Measurements from ENCODE around the gene FMO3.

The FMO3 gene

GRCh38 chr1:171090604-171091003, at the start of gene FMO3:
TSS of gene FMO3 (plus strand) at chr1:171090905. CDS start at chr1:171092659, 1,754 bp downstream.
- no peak for DNase-seq (ENCODE audit: low spot score)

GRCh38 chr1:171048014-171048413, 42.7 kb upstream of the FMO3 start:
- DNase-seq (ENCODE audit: low spot score): no peak

- no peak for DNase-seq (ENCODE audit: low spot score)
Observed at GRCh38 chr1:171052977-171053376, 37.7 kb upstream of the FMO3 start.

DNA sequence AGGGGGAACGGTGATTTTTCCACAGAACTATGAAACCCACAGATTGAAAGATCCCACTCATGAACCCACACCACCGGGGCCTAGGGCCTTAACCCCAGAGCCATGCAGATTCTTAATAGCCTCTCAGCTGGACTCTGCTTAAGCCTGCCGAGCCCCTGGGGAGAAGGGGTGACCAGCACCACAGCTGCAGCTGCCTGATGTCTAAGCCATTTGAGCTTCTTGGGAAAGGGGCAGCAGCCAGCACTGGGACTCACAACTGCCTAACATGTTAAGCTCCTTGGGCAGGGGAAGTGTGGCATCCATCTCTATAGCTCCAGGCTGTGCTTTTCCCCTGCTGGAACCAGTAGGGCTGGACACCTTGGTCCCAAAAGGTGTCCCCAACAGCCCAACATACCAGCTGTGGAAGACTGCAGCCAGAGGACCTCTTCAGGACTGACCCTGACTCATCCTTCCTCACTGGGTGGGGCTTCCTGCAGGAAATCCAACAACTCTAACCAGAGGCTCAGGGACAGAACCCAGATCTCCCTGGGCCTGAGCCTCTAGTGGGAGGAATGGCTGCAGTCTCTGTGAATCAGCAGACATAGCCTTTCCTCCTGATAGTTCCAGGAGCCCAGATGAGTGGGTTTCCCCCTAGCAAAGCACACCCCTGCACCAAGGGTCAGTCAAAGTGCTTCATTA, 34.6 kb upstream of the FMO3 start:
- DNase-seq (ENCODE audit: low spot score): no peak

GRCh38 chr1:171061425-171062143, 29.1 kb upstream of the FMO3 start:
- no peak for DNase-seq (ENCODE audit: low spot score)

- DNase-seq (ENCODE audit: low spot score): no peak
Observed at GRCh38 chr1:171062902-171063301, 27.8 kb upstream of the FMO3 start.

GRCh38 chr1:171075041-171075440, 15.7 kb upstream of the FMO3 start:
- DNase-seq (ENCODE audit: low spot score): no peak

DNA sequence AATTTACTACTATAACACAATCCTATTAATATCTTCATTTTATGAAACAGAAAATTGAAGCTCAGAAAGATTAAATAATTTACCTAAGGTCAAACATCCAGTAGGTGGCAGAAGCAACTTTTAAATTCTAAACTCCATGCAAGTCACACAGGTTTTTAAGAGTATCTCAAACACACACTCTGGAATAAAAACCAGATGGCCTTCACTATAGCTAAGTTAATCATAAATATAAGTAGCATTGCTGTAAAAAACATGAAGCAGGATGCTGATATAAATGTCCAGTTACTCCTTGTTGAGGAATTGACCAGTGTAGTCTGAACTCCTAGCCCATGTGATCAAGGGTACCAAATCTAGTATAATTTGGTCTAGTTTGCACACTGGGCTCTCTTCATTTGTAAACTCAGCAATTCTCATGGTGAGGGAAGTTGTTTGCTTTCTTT, 9.4 kb upstream of the FMO3 start:
- DNase-seq (ENCODE audit: low spot score): no peak

GRCh38 chr1:171081763-171082201, 8.9 kb upstream of the FMO3 start:
- DNase-seq (ENCODE audit: low spot score): no peak

DNA sequence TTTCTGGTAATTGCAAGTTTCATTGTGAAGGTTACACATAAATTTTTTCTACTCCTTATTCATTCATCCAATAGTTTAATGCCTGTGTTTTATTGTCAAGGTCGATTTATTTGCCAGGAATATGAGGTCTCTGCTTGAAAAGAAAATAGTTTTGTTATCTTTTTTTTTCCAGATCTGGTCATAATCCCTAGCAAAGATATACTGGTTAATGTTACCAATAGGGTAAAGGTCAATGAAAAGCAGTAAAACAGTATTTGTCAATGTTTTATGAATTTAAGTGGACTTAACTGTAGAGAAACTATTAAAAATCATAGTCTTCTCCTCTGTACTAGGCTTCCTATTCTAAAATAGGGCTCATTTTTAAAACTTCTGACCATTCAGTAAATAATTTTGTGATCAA, 8.1 kb upstream of the FMO3 start:
- DNase-seq (ENCODE audit: low spot score): no peak

- no peak for DNase-seq (ENCODE audit: low spot score)
Observed at GRCh38 chr1:171083222-171083621, 7.5 kb upstream of the FMO3 start.

DNA sequence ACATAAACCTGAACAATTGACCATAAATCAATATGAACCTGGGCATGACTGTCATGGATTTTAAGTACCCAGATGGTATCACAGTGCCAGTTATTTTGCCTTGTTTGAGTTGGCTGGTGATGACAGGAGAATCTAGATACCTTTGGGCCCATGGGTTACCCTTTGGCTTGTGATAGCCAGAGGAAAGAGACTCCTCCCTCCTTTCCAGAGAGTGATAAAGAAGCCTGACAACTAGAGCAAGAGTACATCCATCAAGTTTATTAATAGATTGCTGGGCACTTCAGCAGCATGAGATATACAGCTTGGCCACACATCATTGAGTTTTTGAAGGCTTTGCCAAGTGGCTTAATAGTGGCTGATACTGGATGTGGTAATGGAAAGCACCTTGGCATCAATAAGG, 6.6 kb upstream of the FMO3 start:
- DNase-seq (ENCODE audit: low spot score): no peak

GRCh38 chr1:171084870-171085269, 5.8 kb upstream of the FMO3 start:
- no peak for DNase-seq (ENCODE audit: low spot score)

DNA sequence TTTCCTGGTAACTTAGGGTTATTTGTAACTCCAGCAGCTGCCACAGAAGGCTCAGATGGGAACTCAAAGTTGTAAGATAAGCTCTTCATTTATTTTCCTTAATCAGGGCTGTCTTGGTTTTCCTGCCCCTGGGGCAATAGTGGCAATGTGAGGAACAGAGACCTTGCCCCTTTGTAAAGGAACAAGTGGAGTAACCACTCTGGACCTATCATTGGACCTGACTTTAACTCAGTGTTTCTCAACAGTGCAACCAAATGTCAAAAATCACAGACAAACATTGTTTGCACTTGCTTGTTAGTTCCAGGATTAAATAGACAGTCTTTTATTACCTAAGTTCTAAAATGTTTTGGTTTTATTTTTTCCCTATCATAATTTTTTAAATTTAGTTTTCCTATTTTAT, 2.8 kb upstream of the FMO3 start:
- no peak for DNase-seq (ENCODE audit: low spot score)

DNA sequence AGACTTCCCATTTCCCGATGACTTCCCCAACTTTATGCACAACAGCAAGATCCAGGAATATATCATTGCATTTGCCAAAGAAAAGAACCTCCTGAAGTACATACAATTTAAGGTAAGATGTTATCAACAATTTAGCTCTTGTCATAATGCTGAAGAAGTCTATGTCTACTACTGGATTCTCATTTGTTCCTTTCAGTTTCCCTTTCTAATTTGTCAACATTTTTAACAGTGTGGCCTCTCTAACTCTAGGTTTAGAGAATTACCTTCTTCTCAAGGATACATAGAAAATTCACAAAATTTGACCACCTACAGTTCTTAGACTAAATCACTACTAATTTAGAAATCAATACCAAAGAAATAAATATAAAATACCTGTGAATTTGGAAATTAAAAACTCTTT, 13.2 kb downstream of the FMO3 start:
- DNase-seq (ENCODE audit: low spot score): no peak

GRCh38 chr1:171107262-171107940, 16.7 kb downstream of the FMO3 start:
- DNase-seq (ENCODE audit: low spot score): no peak

DNA sequence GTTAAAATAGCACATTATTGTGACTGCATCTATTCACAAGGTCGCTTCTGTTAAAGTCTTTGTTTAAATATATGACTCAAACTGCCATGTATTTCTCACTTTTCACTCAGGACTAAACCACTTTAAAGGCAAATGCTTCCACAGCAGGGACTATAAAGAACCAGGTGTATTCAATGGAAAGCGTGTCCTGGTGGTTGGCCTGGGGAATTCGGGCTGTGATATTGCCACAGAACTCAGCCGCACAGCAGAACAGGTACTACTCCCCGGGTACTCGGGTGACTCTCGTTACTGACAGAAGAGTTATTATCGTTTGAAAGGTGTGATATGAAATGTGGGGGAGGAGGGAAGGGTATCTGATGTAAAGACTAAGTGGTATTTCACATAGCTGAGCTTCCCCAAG, 17.3 kb downstream of the FMO3 start:
- no peak for DNase-seq (ENCODE audit: low spot score)

GRCh38 chr1:171109966-171110365, 19.3 kb downstream of the FMO3 start:
- DNase-seq (ENCODE audit: low spot score): no peak

GRCh38 chr1:171110621-171111326, 20.1 kb downstream of the FMO3 start:
- DNase-seq (ENCODE audit: low spot score): no peak

DNA sequence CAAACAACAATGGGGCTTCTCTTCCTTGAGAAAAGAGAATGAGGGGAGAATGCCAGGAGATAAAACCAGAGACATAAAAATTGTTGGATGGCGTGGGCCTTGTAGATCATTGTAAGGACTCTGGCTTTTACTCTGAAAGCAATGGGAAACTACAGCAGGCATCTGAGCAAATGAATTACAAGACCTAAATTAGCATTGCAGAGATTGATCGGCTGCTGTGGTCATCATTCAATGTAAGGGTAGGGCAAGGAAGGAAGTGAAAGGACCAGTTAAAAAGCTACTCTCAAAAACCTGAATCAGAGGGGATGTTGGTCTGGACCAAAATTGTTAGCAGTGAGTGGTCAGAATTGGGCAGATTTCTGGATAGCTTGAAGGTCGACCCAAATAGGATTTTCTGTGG, 21.4 kb downstream of the FMO3 start:
- DNase-seq (ENCODE audit: low spot score): no peak

- DNase-seq (ENCODE audit: low spot score): no peak
Observed at GRCh38 chr1:171113382-171113781, 22.7 kb downstream of the FMO3 start.

DNA sequence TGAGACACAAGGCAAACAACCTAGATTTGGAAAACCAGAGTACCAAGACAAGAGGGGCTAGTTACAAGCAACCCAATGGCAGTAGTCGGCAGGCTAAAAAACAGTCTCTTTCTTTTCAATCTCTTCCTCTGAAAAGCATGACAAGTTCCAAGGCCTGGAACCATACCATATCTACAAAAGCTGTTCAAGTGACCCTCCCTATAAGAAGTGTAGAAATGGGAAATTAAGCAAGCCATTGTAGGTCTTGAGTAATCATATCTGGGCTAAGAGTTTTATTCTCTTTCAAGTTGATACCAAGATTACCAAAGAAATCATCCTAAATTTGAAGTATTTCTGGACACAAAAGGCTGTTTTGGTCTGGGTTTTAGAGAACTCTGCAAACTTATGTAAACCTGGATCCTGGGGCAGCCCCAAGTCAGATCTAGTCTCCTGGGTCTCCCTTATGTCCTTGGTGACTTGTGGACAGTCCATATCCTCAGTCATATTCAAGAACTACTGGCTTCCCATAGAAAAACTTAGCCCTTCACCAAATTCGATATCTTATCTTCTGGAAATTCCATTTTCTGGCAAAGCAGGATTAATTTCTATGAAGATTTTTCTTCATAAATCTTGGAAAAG, 24.7 kb downstream of the FMO3 start:
- no peak for DNase-seq (ENCODE audit: low spot score)
